Stimulated activated CD8-positive, alpha-beta memory T cell treated with anti-CD3 and anti-CD28 coated beads, Interleukin-12 subunit alpha, Interleukin-12 subunit beta, amount 100 ng/mL, for 4 hours (primary cell): ENCODE results near the gene SAMHD1.
"Not testable (repeated sequence)": the region's sequence is repeated elsewhere in the genome, so short reads cannot be mapped to it uniquely, and the experiment has no call there.

Experiments
- DNase-seq: peaks from one replicate; pipeline ENCODE4 v3.0.0-alpha.2; 2020; ENCODE audit warnings: low read depth

The SAMHD1 gene

GRCh38 chr20:36854348-36855240 lies 96.9 kb downstream of the SAMHD1 start:
- no peak for DNase-seq

- DNase-seq = no peak
Measured at GRCh38 chr20:36852187-36852586, 99.3 kb downstream of the SAMHD1 start.

- no peak for DNase-seq
Measured at GRCh38 chr20:36851490-36851889, 100.0 kb downstream of the SAMHD1 start.

- DNase-seq = no peak
Measured at GRCh38 chr20:36850759-36851158, 100.7 kb downstream of the SAMHD1 start.

- no peak for DNase-seq
Measured at GRCh38 chr20:36849333-36850065, 102.0 kb downstream of the SAMHD1 start.

GRCh38 chr20:36848677-36849076 lies 102.8 kb downstream of the SAMHD1 start:
- DNase-seq = no peak

GRCh38 chr20:36848078-36848660 lies 103.3 kb downstream of the SAMHD1 start:
- no peak for DNase-seq

- DNase-seq = no peak
Measured at GRCh38 chr20:36847710-36848040, 103.8 kb downstream of the SAMHD1 start.

- no peak for DNase-seq
Measured at GRCh38 chr20:36847009-36847709, 104.3 kb downstream of the SAMHD1 start.

- DNase-seq = no peak
Measured at GRCh38 chr20:36845288-36845971, 106.1 kb downstream of the SAMHD1 start.

- not testable (repeated sequence) for DNase-seq
Measured at GRCh38 chr20:36841030-36841429, 110.5 kb downstream of the SAMHD1 start.
